NT2/D1 (cell line): ENCODE results near the gene MMD.

Source experiments
- SUZ12 ChIP-seq: IDR thresholded peaks from 2 replicates; pipeline ENCODE4 v1.6.1; 2011; ENCODE audit not compliant: insufficient read length, insufficient read depth; ENCODE audit errors: extremely low read depth
- YY1 ChIP-seq: IDR thresholded peaks from 2 replicates; pipeline ENCODE4 v1.6.1; 2011; ENCODE audit not compliant: insufficient read length, insufficient read depth
- ZNF274 ChIP-seq: IDR thresholded peaks from 2 replicates; pipeline ENCODE4 v1.6.1; 2011; ENCODE audit warnings: mild to moderate bottlenecking, low read depth, low read length

GRCh38 chr17:55411463-55411855 lies 10.2 kb downstream of the MMD start:
- TF ChIP-seq SUZ12: no peak
- TF ChIP-seq ZNF274: no peak
- TF ChIP-seq YY1: no peak
